Gastrocnemius medialis (tissue), 4 donors: ENCODE results near the gene SLC22A31. TPM values are rescaled to one million over a fixed set of nuclear protein-coding genes. Genes with fewer than 3 reads are reported as not detected.

Experiments
- ATAC-seq, 2 donors: fragments of 150-250 bp; one replicate each; pipeline ENCODE4 v1.9.1; 2016
- DNase-seq, 2 donors: peaks; one replicate each; pipeline ENCODE4 v3.0.0-alpha.2; 2019
- H3K27ac ChIP-seq, 4 donors: fragments of 200-600 bp; sonication (generic); 1 replicate in 1 of 4; 2 replicates in 3 of 4; pipeline ENCODE4 v1.5.1; 2016 to 2018; ENCODE audit warnings: mild to moderate bottlenecking in 2 of 4, moderate library complexity in 1 of 4
- H3K27me3 ChIP-seq, 3 donors: fragments of 200-600 bp; sonication (generic) in 2 of 3; 1 replicate in 1 of 3; 2 replicates in 2 of 3; pipeline versions ENCODE4 v1.5.1 to v1.6.0; 2016 to 2019; ENCODE audit warnings: mild to moderate bottlenecking in 1 of 3, moderate library complexity in 1 of 3
- H3K36me3 ChIP-seq, 2 donors: fragments of 200-600 bp; sonication (generic) in 1 of 2; one replicate each; pipeline ENCODE4 v1.5.1; 2017 to 2018
- H3K4me1 ChIP-seq, 2 donors: fragments of 200-600 bp; sonication (generic) in 1 of 2; one replicate each; pipeline ENCODE4 v1.5.1; 2016 to 2017; ENCODE audit warnings: mild to moderate bottlenecking in 2 of 2
- H3K4me3 ChIP-seq, 4 donors: fragments of 200-600 bp; sonication (generic) in 3 of 4; 1 replicate in 1 of 4; 2 replicates in 3 of 4; pipeline ENCODE4 v1.5.1; 2016 to 2019; ENCODE audit warnings: mild to moderate bottlenecking in 2 of 4
- H3K9me3 ChIP-seq, 3 donors: fragments of 200-600 bp; sonication (generic) in 2 of 3; 1 replicate in 1 of 3; 2 replicates in 2 of 3; pipeline ENCODE4 v1.5.1; 2016 to 2019
- CTCF ChIP-seq, 5 experiments: fragments of 450-650 bp in 3 of 5; fragments of 200-600 bp in 2 of 5; sonication (generic) in 2 of 5; IDR thresholded peaks in 4 of 5; conservative IDR thresholded peaks in 1 of 5; 1 replicate in 4 of 5; 2 replicates in 1 of 5; pipeline ENCODE4 v1.5.1; 2016 to 2019; ENCODE audit warnings: antibody characterized with exemption in 5 of 5, mild to moderate bottlenecking in 3 of 5, moderate library complexity in 3 of 5
- POLR2A ChIP-seq, 2 donors: fragments of 450-650 bp; IDR thresholded peaks; one replicate each; pipeline ENCODE4 v1.6.1; 2017; ENCODE audit warnings: antibody characterized with exemption in 2 of 2, mild to moderate bottlenecking in 2 of 2, moderate library complexity in 2 of 2
- in situ Hi-C, 4 donors: fragments of 200-750 bp; cut with MboI; loops; one replicate each; pipeline versions ENCODE4 v1.15.0 to v1.8.0; 2017; ENCODE audit warnings: low sequenced_read_pairs in 4 of 4
- intact Hi-C: fragments of 100-400 bp; cut with DNase I; formaldehyde crosslinking; loops from one replicate; pipeline ENCODE4 v1.15.1; 2023; ENCODE audit warnings: low total_unique reads
- total RNA-seq, 4 donors: library from RNA; depleted of rRNA; stranded (reverse); fragments of >200 nt; gene quantifications; one replicate each; pipeline versions ENCODE4 v1.1.0 to v1.2.3, GENCODE V29; 2016

Gene SLC22A31
- total RNA-seq, 4 donors from 2014 or later = not detected

GRCh38 chr16:89160977-89161701 lies 39.2 kb downstream of the SLC22A31 start:
- Histone ChIP-seq H3K9me3 (no peaks in the 10 kb centered on the region), H3K4me3 (no peak overlapping the region), H3K27ac (no peak overlapping the region), H3K4me1 (peaks cover 8 to 9% of the 10 kb centered on the region in 2 donors), H3K36me3 (no peaks in the 10 kb centered on the region), H3K27me3 (peaks cover 3 to 12% (median 3%) of the 10 kb centered on the region in 3 donors)
- ATAC-seq (no peak), DNase-seq (no peak)
- intact Hi-C loops = loop anchor here (10.0 kb wide), 1 partner anchor 696 kb away; no protein-coding TSS in a partner anchor
- in situ Hi-C loops = no loop called here
- no peak for TF ChIP-seq CTCF (IDR thresholded peaks at IDR 0.05 in 4 of 5, conservative IDR thresholded peaks at IDR 0.05 in 1 of 5)
- no peak for TF ChIP-seq POLR2A (IDR thresholded peaks at IDR 0.05)

- Histone ChIP-seq H3K9me3 (no peaks in the 10 kb centered on the region), H3K4me3 (no peak overlapping the region), H3K27me3 (peaks cover 3 to 9% (median 3%) of the 10 kb centered on the region in 3 donors), H3K27ac (no peak overlapping the region), H3K36me3 (no peaks in the 10 kb centered on the region), H3K4me1 (peaks cover 18 to 20% of the 10 kb centered on the region in 2 donors)
- in situ Hi-C loops (no loop called here), intact Hi-C loops (loop anchor here (10.0 kb wide), 1 partner anchor 695 kb away; no protein-coding TSS in a partner anchor)
- TF ChIP-seq POLR2A (IDR thresholded peaks at IDR 0.05) = no peak
- TF ChIP-seq CTCF (IDR thresholded peaks at IDR 0.05 in 4 of 5, conservative IDR thresholded peaks at IDR 0.05 in 1 of 5) = no peak
- no peak for DNase-seq
- ATAC-seq = no peak
Measured at GRCh38 chr16:89159850-89160354, 40.4 kb downstream of the SLC22A31 start.

DNA sequence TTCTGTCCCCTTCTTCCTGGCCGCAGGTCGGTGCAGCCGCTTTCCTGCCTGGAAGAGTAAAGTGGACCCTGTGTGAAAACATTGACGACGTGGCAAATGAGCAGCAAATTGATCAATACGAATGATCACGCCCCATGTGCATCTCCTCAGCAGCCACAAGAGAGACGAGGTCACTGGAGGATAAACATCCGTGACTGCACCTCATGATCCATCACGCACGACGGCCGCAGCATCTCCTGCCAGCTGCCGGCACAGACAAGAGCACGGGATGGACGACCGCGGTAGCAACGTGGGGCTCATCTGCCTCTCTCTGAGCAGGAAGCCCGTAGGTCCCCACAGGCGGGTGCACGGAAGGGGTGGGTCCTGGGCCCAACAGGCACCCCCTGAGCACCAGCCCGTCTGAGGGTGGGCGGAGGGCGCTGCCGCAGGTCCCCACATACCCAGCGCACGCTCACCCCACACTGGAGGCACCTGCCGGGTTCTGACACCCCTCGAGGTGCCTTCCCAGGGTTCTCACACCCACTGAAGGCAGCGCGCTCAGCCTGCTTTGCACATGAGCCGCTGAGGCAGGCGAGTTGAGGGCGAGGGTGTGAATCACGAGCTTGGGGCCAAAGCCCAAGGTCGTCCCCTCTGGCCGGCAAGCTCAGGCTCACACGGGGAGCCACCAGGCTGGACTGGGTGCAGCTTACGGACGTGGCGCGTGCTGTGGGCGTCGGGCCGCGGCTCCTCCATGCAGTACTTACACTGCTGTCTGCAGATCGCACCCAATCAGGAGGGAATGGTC lies 41.1 kb downstream of the SLC22A31 start:
- H3K27me3 ChIP-seq = peaks cover 0 to 5% (median 0%) of the 10 kb centered on the region in 3 donors
- in situ Hi-C loops (no loop called here), intact Hi-C loops (no loop called here)
- TF ChIP-seq POLR2A (IDR thresholded peaks at IDR 0.05) = no peak
- TF ChIP-seq CTCF (IDR thresholded peaks at IDR 0.05 in 4 of 5, conservative IDR thresholded peaks at IDR 0.05 in 1 of 5) = no peak
- H3K9me3 ChIP-seq = no peaks in the 10 kb centered on the region
- no peaks in the 10 kb centered on the region for H3K36me3 ChIP-seq
- ATAC-seq (no peak), DNase-seq (no peak)
- no peak overlapping the region for H3K27ac ChIP-seq
- no peak overlapping the region for H3K4me3 ChIP-seq
- peaks cover 18 to 23% of the 10 kb centered on the region in 2 donors for H3K4me1 ChIP-seq

DNA sequence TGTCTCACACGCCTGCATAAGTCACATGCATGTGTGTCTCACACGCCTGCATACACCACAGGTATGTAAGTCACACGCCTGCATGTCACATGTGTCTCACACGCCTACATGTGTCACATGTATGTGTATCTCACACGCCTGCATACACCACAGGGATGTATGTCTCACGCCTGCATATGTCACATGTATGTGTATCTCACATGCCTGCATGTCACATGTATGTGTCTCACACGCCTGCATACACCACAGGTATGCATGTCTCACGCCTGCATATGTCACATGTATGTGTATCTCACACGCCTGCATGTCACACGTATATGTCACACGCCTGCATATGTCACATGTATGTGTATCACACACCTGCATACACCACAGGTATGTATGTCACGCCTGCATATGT lies 42.6 kb downstream of the SLC22A31 start:
- ATAC-seq (no peak), DNase-seq (no peak)
- H3K9me3 ChIP-seq = no peaks in the 10 kb centered on the region
- intact Hi-C loops = no loop called here
- H3K27ac ChIP-seq = no peak overlapping the region
- no peak overlapping the region for H3K4me3 ChIP-seq
- no peak for TF ChIP-seq CTCF (IDR thresholded peaks at IDR 0.05 in 4 of 5, conservative IDR thresholded peaks at IDR 0.05 in 1 of 5)
- no peak for TF ChIP-seq POLR2A (IDR thresholded peaks at IDR 0.05)
- H3K36me3 ChIP-seq = no peaks in the 10 kb centered on the region
- no peaks in the 10 kb centered on the region for H3K27me3 ChIP-seq
- in situ Hi-C loops = no loop called here
- H3K4me1 ChIP-seq = peaks cover 18 to 23% of the 10 kb centered on the region in 2 donors
